ENCODE measurements around the gene KCNG2.

The KCNG2 gene

GRCh38 chr18:79942211-79942610 is 144.5 kb downstream of the KCNG2 start:
- no peak overlapping the region for H3K4me3 ChIP-seq (replicated peaks; ENCODE audit: low read depth, low read length)
- TF ChIP-seq CTCF (IDR thresholded peaks at IDR 0.05; ENCODE audit: low read depth, low read length, missing control alignments): no peak
- no peak for DNase-seq (ENCODE audit: extremely low read depth, low read depth)

- DNase-seq (ENCODE audit: extremely low read depth, low read depth): no peak
- no peak for TF ChIP-seq CTCF (IDR thresholded peaks at IDR 0.05; ENCODE audit: low read depth, low read length, missing control alignments)
- H3K4me3 ChIP-seq (replicated peaks; ENCODE audit: low read depth, low read length): no peak overlapping the region
Measured at GRCh38 chr18:79942786-79943607, 145.3 kb downstream of the KCNG2 start.

GRCh38 chr18:79943608-79944125 is 145.9 kb downstream of the KCNG2 start:
- H3K4me3 ChIP-seq (replicated peaks; ENCODE audit: low read depth, low read length): no peak overlapping the region
- no peak for DNase-seq (ENCODE audit: extremely low read depth, low read depth)
- TF ChIP-seq CTCF (IDR thresholded peaks at IDR 0.05; ENCODE audit: low read depth, low read length, missing control alignments): no peak

GRCh38 chr18:79944126-79944731 is 146.5 kb downstream of the KCNG2 start:
- TF ChIP-seq CTCF (IDR thresholded peaks at IDR 0.05; ENCODE audit: low read depth, low read length, missing control alignments): no peak
- DNase-seq (ENCODE audit: extremely low read depth, low read depth): no peak
- no peak overlapping the region for H3K4me3 ChIP-seq (replicated peaks; ENCODE audit: low read depth, low read length)

GRCh38 chr18:79944746-79945117 is 147.0 kb downstream of the KCNG2 start:
- no peak for DNase-seq (ENCODE audit: extremely low read depth, low read depth)
- no peak overlapping the region for H3K4me3 ChIP-seq (replicated peaks; ENCODE audit: low read depth, low read length)
- TF ChIP-seq CTCF (IDR thresholded peaks at IDR 0.05; ENCODE audit: low read depth, low read length, missing control alignments): no peak

GRCh38 chr18:79945118-79946042 is 147.6 kb downstream of the KCNG2 start:
- TF ChIP-seq CTCF (IDR thresholded peaks at IDR 0.05; ENCODE audit: low read depth, low read length, missing control alignments): no peak
- DNase-seq (ENCODE audit: extremely low read depth, low read depth): no peak
- no peak overlapping the region for H3K4me3 ChIP-seq (replicated peaks; ENCODE audit: low read depth, low read length)

Data from HFF-Myc (cell line).